ENCODE data around the gene ZFAND3. TPM values are rescaled to one million over a fixed set of nuclear protein-coding genes. Genes with fewer than 3 reads are reported as not detected.

Gene ZFAND3
- total RNA-seq, 1 experiment from 2014 or later: 75.0 TPM

DNA sequence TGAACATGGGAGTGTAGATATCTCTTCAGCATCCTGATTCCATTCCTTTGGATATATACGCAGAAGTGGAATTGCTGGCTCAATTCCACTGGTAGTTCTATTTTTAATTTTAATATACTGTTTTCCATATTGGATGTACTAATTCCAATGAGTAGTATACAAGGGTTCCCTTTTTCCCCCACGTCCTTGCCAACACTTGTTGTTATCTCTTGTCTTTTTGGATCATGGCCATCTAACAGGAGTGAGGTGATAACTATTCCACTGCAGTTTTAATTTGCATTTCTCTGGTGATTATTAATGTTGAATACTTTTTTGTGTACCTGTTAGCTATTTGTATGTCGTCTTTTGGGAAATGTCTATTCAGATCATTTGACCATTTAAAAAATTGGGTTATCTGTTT, 91.5 kb downstream of the ZFAND3 start:
- Mint-ChIP-seq H3K9me3 (ENCODE audit: low read depth, unreplicated experiment) (no peaks in the 10 kb centered on the region), H3K27ac (ENCODE audit: unreplicated experiment) (no peak overlapping the region), H3K27me3 (ENCODE audit: unreplicated experiment) (no peaks in the 10 kb centered on the region), H3K4me1 (ENCODE audit: low read depth, unreplicated experiment) (peaks cover 15% of the 10 kb centered on the region), H3K4me3 (ENCODE audit: low read depth, unreplicated experiment) (no peak overlapping the region), H3K36me3 (ENCODE audit: insufficient read depth, unreplicated experiment) (peaks cover 6% of the 10 kb centered on the region)
- DNase-seq: no peak
- BruUV-seq (replicated peaks): no TSS peak
- intact Hi-C loops (cut with micrococcal nuclease; ENCODE audit: unreplicated experiment): no loop called here
- TF ChIP-seq, protein P1, sequence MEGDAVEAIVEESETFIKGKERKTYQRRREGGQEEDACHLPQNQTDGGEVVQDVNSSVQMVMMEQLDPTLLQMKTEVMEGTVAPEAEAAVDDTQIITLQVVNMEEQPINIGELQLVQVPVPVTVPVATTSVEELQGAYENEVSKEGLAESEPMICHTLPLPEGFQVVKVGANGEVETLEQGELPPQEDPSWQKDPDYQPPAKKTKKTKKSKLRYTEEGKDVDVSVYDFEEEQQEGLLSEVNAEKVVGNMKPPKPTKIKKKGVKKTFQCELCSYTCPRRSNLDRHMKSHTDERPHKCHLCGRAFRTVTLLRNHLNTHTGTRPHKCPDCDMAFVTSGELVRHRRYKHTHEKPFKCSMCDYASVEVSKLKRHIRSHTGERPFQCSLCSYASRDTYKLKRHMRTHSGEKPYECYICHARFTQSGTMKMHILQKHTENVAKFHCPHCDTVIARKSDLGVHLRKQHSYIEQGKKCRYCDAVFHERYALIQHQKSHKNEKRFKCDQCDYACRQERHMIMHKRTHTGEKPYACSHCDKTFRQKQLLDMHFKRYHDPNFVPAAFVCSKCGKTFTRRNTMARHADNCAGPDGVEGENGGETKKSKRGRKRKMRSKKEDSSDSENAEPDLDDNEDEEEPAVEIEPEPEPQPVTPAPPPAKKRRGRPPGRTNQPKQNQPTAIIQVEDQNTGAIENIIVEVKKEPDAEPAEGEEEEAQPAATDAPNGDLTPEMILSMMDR (IDR thresholded peaks at IDR 0.05; ENCODE audit: unreplicated experiment): no peak
- CTCF ChIA-PET: no interaction called here

GRCh38 chr6:37913210-37913609, 93.7 kb downstream of the ZFAND3 start:
- intact Hi-C loops (cut with micrococcal nuclease; ENCODE audit: unreplicated experiment): no loop called here
- Mint-ChIP-seq H3K4me3 (ENCODE audit: low read depth, unreplicated experiment) (no peak overlapping the region), H3K4me1 (ENCODE audit: low read depth, unreplicated experiment) (peaks cover 28% of the 10 kb centered on the region), H3K36me3 (ENCODE audit: insufficient read depth, unreplicated experiment) (peaks cover 18% of the 10 kb centered on the region), H3K9me3 (ENCODE audit: low read depth, unreplicated experiment) (no peaks in the 10 kb centered on the region), H3K27ac (ENCODE audit: unreplicated experiment) (no peak overlapping the region), H3K27me3 (ENCODE audit: unreplicated experiment) (no peaks in the 10 kb centered on the region)
- DNase-seq: no peak
- TF ChIP-seq, protein P1 (IDR thresholded peaks at IDR 0.05; ENCODE audit: unreplicated experiment): no peak
- BruUV-seq (replicated peaks): no TSS peak
- CTCF ChIA-PET: no interaction called here

- intact Hi-C loops (cut with micrococcal nuclease; ENCODE audit: unreplicated experiment): no loop called here
- CTCF ChIA-PET: no interaction called here
Measured at GRCh38 chr6:37915463-37915862, 95.9 kb downstream of the ZFAND3 start.

DNA sequence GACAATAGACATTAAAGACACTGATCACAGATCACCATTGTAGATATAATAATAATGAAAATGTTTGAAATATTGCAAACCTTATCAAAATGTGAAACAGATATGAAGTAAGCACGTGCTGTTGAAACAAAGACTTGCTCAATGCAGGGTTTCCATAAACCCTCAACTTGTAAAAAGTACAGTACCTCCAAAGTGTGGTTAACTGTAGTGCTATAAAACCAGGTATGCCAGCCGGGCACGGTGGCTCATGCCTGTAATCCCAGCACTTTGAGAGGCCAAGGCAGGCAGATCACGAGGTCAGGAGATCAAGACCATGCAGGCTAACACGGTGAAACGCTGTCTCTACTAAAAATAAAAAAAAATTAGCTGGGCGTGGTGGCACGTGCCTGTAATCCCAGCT, 96.6 kb downstream of the ZFAND3 start:
- Mint-ChIP-seq H3K27me3 (ENCODE audit: unreplicated experiment) (no peaks in the 10 kb centered on the region), H3K4me1 (ENCODE audit: low read depth, unreplicated experiment) (peaks cover 30% of the 10 kb centered on the region), H3K27ac (ENCODE audit: unreplicated experiment) (no peak overlapping the region), H3K36me3 (ENCODE audit: insufficient read depth, unreplicated experiment) (peaks cover 18% of the 10 kb centered on the region), H3K4me3 (ENCODE audit: low read depth, unreplicated experiment) (no peak overlapping the region), H3K9me3 (ENCODE audit: low read depth, unreplicated experiment) (no peaks in the 10 kb centered on the region)
- TF ChIP-seq, protein P1 (IDR thresholded peaks at IDR 0.05; ENCODE audit: unreplicated experiment): no peak
- no TSS peak for BruUV-seq (replicated peaks)
- CTCF ChIA-PET: no interaction called here
- no peak for DNase-seq
- intact Hi-C loops (cut with micrococcal nuclease; ENCODE audit: unreplicated experiment): no loop called here

More at GRCh38 chr6:37915463-37915862, 95.9 kb downstream of the ZFAND3 start:
- Mint-ChIP-seq H3K9me3 (ENCODE audit: low read depth, unreplicated experiment) (no peaks in the 10 kb centered on the region), H3K27me3 (ENCODE audit: unreplicated experiment) (no peaks in the 10 kb centered on the region), H3K4me1 (ENCODE audit: low read depth, unreplicated experiment) (peaks cover 30% of the 10 kb centered on the region), H3K4me3 (ENCODE audit: low read depth, unreplicated experiment) (no peak overlapping the region), H3K36me3 (ENCODE audit: insufficient read depth, unreplicated experiment) (peaks cover 18% of the 10 kb centered on the region), H3K27ac (ENCODE audit: unreplicated experiment) (no peak overlapping the region)
- no peak for DNase-seq
- TF ChIP-seq, protein P1 (IDR thresholded peaks at IDR 0.05; ENCODE audit: unreplicated experiment): no peak
- BruUV-seq (replicated peaks): no TSS peak

Data from Calu3 (cell line).